Cardiac muscle cell (in vitro differentiated cells and primary cell): ENCODE results near the gene QRICH1. TPM values are rescaled to one million over a fixed set of nuclear protein-coding genes. Genes with fewer than 3 reads are reported as not detected.

Source experiments
- DNase-seq, 2 donors: peaks; one replicate each; pipeline versions ENCODE4 v3.0.0 to v3.0.0-alpha.2; 2010 to 2017; ENCODE audit warnings: low read depth in 1 of 2, low spot score in 1 of 2
- H3K27ac ChIP-seq: fragments of 200-600 bp; sonication (generic); 2 replicates; pipeline ENCODE4 v1.5.1; 2016
- H3K27me3 ChIP-seq: fragments of 200-600 bp; sonication (generic); 2 replicates; pipeline ENCODE4 v1.6.0; 2016; ENCODE audit warnings: control low read depth
- H3K36me3 ChIP-seq: fragments of 200-600 bp; sonication (generic); 2 replicates; pipeline ENCODE4 v1.5.1; 2016; ENCODE audit warnings: control low read depth
- H3K4me1 ChIP-seq: fragments of 200-600 bp; sonication (generic); 2 replicates; pipeline ENCODE4 v1.8.1; 2017; ENCODE audit warnings: low read depth, mild to moderate bottlenecking, mixed run types
- H3K4me3 ChIP-seq: fragments of 200-600 bp; sonication (generic); 2 replicates; pipeline ENCODE4 v1.5.1; 2016; ENCODE audit warnings: mild to moderate bottlenecking
- H3K9me3 ChIP-seq: fragments of 200-600 bp; sonication (generic); 2 replicates; pipeline ENCODE4 v1.5.1; 2017; ENCODE audit warnings: low read depth, mild to moderate bottlenecking, control low read depth
- polyA plus RNA-seq: library from polyadenylated mRNA; unstranded; fragments of >200 nt; fragmentation: Nextera tagmentation; extraction: Ambion mirVana; gene quantifications from 2 replicates; pipeline ENCODE4 v1.2.1, GENCODE V29; 2016
- total RNA-seq: library from RNA; depleted of rRNA; stranded (reverse); fragments of >200 nt; gene quantifications from 2 replicates; pipeline ENCODE4 v1.2.3, GENCODE V29; 2016
- TF ChIP-seq, protein P1 (sequence below): IDR thresholded peaks from 2 replicates; pipeline ENCODE4 v1.5.1; 2012; ENCODE audit warnings: low read depth, mild to moderate bottlenecking, low read length

The QRICH1 gene, protein sequence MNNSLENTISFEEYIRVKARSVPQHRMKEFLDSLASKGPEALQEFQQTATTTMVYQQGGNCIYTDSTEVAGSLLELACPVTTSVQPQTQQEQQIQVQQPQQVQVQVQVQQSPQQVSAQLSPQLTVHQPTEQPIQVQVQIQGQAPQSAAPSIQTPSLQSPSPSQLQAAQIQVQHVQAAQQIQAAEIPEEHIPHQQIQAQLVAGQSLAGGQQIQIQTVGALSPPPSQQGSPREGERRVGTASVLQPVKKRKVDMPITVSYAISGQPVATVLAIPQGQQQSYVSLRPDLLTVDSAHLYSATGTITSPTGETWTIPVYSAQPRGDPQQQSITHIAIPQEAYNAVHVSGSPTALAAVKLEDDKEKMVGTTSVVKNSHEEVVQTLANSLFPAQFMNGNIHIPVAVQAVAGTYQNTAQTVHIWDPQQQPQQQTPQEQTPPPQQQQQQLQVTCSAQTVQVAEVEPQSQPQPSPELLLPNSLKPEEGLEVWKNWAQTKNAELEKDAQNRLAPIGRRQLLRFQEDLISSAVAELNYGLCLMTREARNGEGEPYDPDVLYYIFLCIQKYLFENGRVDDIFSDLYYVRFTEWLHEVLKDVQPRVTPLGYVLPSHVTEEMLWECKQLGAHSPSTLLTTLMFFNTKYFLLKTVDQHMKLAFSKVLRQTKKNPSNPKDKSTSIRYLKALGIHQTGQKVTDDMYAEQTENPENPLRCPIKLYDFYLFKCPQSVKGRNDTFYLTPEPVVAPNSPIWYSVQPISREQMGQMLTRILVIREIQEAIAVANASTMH
- total RNA-seq: 94.4 and 116 TPM in 2 replicates
- polyA plus RNA-seq: 42.0 and 44.3 TPM in 2 replicates

DNA sequence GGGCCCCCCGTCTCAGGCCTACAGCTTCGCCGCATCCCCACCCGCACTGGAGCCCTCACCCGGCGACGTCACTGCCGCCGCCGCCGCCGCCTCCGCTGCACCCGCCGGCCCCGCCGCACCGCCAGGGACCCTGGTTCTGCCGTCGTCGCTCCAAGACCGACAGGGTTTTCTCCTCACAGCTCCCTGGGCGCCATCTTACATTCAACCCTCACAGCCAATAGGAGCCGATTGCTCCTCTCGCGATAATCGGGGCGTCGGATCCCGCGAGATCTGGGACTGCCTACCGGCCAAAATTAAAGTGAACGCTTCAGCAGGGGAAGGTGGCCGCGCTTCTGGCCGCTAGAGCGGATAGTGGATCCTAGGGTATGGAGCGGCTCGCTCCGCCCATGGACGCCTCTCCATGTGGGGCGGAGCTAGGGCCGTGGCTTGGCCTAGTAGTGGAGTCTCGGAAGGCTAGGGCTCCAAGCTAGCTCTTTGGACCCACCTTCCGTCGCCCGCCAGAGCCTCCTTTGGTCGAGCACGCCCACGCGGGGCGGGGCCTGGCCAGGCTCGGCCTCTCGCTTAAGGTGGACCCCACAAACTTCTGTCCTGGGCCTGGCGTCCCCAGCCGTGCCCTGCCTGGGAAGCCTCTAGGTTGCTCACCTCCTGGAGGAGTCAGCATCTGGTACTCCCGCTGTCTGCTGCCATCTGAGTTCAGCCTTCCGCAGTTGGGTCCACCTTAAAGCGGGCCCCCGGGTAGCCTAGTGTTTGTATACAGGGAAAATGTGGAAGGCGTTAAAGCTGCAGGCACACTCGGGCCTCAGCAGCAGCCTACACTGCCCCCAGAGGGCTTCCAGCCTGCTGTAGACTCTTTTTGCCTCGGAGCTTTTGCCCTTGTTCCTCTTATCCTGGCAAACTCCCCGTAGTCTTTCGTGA is at the start of gene QRICH1:
TSS of gene QRICH1 (minus strand) at position 219 of the 915 bp plus-strand sequence. CDS start 17,054 bp downstream, outside the sequence.
- Histone ChIP-seq H3K4me1 (peaks cover 8% of the 10 kb centered on the region), H3K4me3 (peak within 1 kb of the TSS; percentile 86), H3K9me3 (no peaks in the 10 kb centered on the region), H3K27me3 (no peaks in the 10 kb centered on the region), H3K36me3 (peaks cover 21% of the 10 kb centered on the region), H3K27ac (peak within 1 kb of the TSS; percentile 99)
- TF ChIP-seq, protein P1, sequence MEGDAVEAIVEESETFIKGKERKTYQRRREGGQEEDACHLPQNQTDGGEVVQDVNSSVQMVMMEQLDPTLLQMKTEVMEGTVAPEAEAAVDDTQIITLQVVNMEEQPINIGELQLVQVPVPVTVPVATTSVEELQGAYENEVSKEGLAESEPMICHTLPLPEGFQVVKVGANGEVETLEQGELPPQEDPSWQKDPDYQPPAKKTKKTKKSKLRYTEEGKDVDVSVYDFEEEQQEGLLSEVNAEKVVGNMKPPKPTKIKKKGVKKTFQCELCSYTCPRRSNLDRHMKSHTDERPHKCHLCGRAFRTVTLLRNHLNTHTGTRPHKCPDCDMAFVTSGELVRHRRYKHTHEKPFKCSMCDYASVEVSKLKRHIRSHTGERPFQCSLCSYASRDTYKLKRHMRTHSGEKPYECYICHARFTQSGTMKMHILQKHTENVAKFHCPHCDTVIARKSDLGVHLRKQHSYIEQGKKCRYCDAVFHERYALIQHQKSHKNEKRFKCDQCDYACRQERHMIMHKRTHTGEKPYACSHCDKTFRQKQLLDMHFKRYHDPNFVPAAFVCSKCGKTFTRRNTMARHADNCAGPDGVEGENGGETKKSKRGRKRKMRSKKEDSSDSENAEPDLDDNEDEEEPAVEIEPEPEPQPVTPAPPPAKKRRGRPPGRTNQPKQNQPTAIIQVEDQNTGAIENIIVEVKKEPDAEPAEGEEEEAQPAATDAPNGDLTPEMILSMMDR: peak; percentile 73
- peak; percentile 98 to 99 for DNase-seq

DNA sequence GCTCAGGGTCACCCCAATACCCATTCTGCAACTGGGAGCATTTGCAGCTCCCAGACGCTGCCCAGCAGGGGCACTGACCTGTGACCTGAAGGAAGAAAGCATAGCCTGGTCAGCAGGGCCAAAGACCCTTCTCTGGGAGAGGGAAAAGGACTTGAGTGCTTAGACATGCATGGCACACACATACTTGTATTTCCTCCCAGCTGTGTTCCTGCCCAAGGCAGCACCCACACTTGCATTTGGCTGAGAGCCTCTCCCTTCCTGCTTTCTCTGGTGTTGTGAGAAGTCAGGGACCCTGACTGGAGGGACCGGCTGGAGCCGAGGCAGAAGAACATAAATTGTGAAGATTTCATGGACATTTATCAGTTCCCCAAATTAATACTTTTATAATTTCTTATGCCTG is 46.2 kb upstream of the QRICH1 start:
- no peaks in the 10 kb centered on the region for H3K4me1 ChIP-seq
- H3K27me3 ChIP-seq: no peaks in the 10 kb centered on the region
- no peak for DNase-seq
- H3K9me3 ChIP-seq: no peaks in the 10 kb centered on the region
- H3K36me3 ChIP-seq: no peaks in the 10 kb centered on the region
- TF ChIP-seq, protein P1: no peak
- no peak overlapping the region for H3K4me3 ChIP-seq
- no peak overlapping the region for H3K27ac ChIP-seq

DNA sequence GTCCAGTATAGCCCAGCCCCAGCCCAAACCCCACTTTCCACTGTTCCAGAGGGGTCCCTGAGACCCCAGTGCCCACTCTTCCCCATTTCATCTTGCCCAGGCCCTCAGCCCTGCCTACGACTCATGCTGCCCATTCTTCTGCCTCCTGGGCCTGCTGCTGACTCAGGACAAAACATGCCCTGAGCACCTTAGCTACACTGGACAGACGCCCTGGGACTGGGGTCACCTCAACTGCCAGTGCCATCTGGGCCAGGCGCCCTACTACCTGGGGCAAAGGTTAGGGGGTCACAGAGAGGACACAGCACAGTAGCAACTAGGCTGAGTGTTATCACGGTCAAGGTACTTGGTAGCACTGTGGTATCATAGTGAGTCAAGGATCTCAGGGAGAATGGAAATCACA is 41.6 kb upstream of the QRICH1 start:
- no peaks in the 10 kb centered on the region for H3K9me3 ChIP-seq
- TF ChIP-seq, protein P1: no peak
- no peak for DNase-seq
- no peak overlapping the region for H3K4me3 ChIP-seq
- H3K27ac ChIP-seq: peak overlapping the region; percentile 46
- H3K4me1 ChIP-seq: peaks cover 15% of the 10 kb centered on the region
- H3K36me3 ChIP-seq: no peaks in the 10 kb centered on the region
- H3K27me3 ChIP-seq: no peaks in the 10 kb centered on the region

DNA sequence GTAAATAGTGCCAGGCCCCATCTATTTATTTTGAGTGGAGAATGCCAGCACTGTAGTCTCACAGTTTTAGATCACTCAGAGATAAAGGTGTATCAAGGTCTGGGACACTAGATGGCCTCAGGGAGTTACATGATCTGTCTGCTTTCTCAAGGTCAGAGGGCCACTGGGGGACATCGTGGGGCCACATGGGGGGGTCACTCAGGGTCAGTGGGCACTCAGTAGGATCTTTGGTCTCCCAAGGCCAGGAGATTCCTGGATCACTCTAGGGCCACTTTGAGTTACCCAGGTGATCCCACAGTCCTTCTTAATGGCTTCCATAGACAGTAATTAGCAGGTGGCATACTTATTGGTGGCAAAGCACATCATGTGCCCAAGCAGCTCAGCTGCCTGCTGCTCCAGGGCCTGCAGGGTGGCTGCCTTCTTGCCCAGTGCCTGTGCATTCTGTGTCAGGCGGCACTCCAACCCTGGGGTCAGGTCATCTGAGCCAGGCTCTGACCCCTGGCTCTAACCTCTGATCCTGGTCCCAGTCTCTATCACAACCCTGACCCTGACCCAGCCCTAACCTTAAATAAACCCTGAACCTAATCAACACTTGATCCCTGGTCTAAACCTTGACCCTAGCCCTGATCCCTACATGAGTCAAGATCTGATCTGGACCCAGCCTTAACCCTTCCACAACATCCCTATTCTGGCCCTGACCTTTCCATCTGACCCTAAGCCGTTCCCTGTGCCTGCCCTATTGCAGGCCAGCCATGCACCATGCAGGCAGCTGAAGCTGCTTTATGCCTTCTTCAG is 40.8 kb upstream of the QRICH1 start:
- TF ChIP-seq, protein P1: no peak
- Histone ChIP-seq H3K4me1 (peaks cover 15% of the 10 kb centered on the region), H3K36me3 (no peaks in the 10 kb centered on the region), H3K9me3 (no peaks in the 10 kb centered on the region), H3K27me3 (no peaks in the 10 kb centered on the region), H3K27ac (peak overlapping the region; percentile 98), H3K4me3 (no peak overlapping the region)
- no peak for DNase-seq
